NCI-H2029 (cell line): ENCODE measurements around the gene LMF2.
"Not testable (repeated sequence)": the region's sequence is repeated elsewhere in the genome, so short reads cannot be mapped to it uniquely, and the experiment has no call there.

Experiments
- DNase-seq: peaks from one replicate; lab custom pipeline; 2025; lab: John Stamatoyannopoulos, UW

LMF2 gene

DNA sequence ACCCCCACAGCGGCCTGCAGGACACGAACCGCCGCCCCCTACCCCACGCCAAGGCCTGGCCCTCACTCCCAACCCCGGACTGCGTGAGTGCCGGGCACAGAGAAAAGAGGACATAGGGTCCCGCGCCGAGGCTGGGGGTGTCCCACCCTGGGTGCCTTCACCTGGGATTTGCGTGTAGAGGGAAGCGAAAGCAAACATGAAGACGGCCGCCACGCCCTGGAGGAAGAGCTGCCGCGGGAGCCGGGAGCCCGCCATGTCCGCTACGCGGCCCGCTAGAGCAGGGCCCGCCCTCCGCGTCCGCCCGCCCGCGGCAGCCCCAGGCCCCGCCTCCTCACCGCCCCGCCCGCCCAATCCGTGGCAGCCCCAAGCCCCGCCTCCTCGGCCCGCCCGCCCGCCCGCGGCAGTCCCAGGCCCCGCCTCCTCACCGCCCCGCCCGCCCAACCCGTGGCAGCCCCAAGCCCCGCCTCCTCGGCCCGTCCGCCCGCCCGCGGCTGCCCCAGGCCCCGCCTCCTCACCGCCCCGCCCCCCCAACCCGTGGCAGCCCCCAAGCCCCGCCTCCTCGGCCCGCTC, at the start of gene LMF2:
TSS of gene LMF2 (minus strand) at position 282 of the 570 bp plus-strand sequence. CDS start at position 255, 27 bp downstream.
- DNase-seq, result no peak

DNA sequence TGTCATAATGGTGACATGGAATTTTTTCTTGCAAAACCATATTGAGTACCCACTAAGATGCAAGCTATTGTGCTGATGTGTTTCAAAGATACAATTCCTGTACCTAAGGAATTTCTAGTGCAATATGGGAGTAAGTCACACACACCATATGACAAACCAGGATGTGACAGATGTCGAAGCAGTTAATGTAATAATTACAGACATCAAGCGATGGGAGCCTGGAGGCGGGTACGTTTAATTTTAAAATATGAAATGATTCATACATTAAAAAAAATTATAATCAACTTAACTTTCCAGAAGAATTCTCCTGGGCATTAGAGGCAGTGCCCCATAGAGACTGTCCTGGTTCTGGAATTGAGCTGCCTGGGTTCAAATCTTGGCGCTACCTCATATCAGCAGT, 49.2 kb upstream of the LMF2 start:
- DNase-seq, result no peak

GRCh38 chr22:50553310-50553709, 45.8 kb upstream of the LMF2 start:
- DNase-seq, result no peak

DNA sequence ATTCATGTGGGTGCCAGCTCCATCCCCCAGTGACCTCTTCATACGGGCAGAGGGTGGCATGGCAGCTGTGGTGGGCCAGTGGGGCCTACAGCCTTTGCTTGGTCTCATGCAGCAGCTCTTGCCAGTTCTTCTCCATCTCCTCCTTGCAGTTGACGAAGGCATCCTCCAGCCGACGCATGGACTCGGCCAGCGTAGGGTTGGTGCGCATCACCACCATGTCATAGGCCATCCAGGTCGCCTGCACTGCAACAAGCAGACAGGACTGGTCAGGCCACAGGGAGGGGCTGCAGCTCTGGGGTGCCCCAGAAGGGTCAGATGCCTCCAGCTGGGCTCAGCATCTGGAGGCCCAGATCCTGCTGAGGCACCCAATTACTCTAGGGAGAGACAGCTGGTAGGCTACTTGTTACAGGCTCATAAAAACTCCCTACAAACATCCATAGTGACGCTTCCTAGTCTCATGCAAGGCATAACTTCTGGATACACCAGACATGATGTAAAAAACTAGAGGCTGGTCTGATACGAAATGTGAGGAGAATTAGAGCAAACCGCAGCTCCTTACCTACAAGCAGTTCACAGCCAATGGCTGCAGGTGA, 43.8 kb upstream of the LMF2 start:
- DNase-seq, result no peak

GRCh38 chr22:50550395-50550794, 42.9 kb upstream of the LMF2 start:
- no peak for DNase-seq

DNA sequence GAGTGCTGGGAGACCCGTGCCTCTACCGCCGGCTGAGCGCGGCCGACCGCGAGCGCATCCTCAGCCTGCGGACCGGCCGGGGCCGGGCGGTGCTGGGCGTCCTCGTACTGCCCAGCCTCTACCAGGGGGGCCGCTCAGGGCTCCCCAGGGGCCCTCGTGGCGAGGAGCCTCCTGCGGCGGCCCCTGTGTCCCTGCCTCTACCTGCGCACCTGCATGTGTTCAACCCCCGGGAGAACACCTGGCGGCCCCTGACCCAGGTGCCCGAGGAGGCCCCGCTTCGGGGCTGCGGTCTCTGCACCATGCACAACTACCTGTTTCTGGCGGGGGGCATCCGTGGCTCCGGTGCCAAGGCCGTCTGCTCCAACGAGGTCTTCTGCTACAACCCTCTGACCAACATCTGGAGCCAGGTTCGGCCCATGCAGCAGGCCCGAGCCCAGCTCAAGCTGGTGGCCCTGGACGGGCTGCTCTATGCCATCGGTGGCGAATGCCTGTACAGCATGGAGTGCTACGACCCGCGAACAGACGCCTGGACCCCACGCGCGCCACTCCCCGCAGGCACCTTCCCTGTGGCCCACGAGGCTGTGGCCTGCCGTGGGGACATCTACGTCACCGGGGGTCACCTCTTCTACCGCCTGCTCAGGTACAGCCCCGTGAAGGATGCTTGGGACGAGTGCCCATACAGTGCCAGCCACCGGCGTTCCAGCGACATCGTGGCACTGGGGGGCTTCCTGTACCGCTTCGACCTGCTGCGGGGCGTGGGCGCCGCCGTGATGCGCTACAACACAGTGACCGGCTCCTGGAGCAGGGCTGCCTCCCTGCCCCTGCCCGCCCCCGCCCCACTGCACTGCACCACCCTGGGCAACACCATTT, 41.7 kb upstream of the LMF2 start:
- DNase-seq, result no peak

DNA sequence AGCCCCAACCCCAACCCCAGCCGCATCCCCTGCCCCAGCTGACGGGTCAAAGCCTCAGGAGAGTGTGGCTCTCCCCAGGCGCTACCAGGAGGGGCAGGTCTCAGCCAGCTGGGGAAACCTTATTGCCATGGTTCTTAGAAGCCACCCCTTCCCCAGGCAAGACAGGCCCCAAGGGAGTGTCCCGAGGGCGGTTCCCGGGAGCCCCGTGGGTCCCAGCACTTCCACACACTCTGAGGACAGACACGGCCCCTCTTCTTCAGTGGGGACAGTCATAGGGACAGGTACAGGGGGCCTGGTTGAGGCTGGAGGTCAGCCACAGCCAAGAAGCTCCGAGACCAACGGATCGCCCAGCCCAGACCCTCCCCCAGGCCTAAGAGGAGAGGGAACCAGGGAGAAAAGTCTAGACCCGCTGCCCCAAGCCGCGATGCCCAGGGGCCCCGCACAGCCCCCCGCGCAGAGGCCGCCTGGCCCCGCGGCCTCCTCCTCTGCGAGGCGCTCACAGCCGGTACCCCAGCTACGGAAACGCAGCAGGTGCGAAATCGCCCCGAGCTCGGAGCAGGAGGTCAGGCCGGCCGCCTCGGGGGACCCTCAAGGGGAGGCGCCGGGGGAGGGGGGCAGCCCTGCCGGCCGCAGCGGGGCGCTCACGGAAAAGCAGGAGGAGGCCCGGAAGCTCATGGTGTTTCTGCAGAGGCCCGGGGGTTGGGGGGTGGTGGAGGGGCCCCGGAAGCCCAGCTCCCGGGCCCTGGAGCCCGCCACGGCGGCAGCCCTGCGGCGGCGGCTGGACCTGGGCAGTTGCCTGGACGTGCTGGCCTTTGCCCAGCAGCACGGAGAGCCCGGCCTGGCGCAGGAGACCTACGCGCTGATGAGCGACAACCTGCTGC, 40.8 kb upstream of the LMF2 start:
- DNase-seq, result no peak

GRCh38 chr22:50547263-50547985, 39.9 kb upstream of the LMF2 start:
- no peak for DNase-seq

DNA sequence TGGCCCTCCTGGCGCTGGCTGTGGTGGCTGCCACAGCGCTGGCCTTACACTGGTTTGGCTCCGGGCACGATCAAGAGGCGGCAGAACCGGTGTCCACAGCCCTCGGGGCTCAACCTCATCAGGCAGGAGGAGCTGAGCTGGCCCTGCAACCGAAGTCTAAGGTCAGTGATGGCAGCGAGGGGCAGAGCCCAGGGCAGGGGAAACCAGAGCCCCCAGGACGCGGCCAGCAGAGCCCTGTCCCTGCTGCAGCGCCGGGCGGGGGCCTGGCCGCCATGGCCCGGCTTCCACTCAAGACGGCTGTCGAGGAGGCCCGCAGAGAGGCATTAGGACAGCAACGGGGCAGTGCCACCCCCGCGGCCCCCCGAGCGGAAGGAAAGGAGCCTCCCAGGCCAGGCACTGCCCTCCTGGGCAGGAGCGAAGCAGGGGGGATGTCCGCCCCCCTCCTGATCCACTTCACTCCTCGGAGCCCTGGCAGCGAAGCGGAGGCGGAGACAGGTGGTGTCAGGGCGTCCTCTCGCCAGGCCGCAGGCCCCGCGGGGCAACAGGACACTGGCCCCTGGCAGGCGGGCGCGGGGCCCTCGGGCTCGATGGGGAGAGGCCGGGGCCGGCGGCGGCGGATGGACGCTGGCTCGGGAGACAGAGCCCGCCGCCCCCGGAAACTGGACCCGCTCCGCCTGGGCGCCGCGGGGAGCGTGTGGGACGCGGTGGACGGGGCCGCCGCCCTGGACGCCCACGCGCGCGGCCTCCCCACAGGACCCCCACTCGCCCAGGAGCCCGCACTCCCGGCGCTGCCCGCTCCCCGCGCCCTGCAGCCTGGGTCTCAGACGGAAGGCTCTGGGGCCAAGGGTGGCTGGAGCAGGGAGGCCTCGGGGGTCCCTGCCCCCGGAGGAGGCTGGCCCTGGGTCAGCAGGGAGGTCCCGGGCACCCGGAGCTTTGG, 39.1 kb upstream of the LMF2 start:
- DNase-seq, result no peak

- DNase-seq, result no peak
Measured at GRCh38 chr22:50545522-50546325, 38.2 kb upstream of the LMF2 start, which contains the start of gene KLHDC7B. Gene KLHDC7B (plus strand): TSS chr22:50545899. CDS start chr22:50546244, 345 bp downstream.

- no peak for DNase-seq
Measured at GRCh38 chr22:50544746-50545253, 37.3 kb upstream of the LMF2 start.

DNA sequence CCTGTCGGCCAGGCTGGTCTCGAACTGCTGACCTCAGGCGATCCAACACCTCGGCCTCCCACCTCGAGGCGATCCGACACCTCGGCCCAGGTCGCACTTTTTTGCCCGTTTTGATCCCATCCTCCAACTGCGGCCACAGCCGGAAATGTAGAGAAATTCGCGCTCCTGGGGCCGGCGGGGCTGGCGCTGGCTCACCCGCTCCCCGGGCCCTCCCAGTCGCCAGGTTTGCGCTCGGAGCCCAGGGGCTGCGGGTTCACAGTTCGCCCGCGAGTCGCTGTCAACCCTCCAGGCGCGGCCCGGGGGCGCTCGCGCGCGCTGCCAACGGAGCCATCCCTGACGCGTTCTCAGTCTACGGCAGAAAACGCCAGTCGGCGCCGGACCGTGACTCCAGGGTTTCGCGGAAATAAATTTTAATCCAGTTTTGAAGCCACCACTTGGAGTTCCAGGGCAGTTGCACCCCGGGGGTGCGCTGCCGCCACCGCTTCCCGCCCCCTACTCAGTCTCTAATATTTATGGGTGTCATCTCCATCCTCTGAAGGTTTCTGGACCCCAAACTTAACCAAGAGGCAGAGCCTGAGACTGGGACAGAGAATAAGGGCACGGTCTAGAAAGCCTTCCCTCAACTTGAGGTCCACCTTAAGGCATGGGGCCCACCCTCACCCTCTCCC, 36.7 kb upstream of the LMF2 start:
- no peak for DNase-seq

DNA sequence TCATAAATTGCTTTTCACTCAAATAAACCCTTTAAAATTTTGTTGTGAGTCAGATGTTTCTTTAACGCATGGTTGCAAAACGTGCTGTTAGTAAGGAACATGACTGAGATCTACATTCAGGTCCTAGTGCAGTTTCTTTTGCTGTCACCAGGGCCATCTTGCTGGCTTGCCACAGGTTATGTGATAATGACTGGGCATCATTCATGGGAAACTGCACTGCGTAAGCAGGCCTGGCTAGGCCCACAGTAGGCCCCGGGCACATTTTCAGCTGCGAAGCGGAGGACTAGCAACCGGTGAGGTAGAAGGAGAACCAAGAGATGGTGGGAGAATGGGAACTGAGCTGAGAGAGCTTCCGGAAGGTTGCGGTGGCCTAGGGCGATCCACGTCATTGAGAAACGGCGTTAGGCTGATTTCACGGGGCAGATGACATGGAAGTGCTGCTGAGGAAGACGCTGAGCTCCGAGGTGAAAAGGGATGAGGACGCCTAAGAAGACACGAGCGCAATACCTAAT, 35.0 kb upstream of the LMF2 start:
- DNase-seq, result no peak

GRCh38 chr22:50541667-50542026, 34.1 kb upstream of the LMF2 start:
- not testable (repeated sequence) for DNase-seq

GRCh38 chr22:50540381-50540780, 32.9 kb upstream of the LMF2 start:
- no peak for DNase-seq

DNA sequence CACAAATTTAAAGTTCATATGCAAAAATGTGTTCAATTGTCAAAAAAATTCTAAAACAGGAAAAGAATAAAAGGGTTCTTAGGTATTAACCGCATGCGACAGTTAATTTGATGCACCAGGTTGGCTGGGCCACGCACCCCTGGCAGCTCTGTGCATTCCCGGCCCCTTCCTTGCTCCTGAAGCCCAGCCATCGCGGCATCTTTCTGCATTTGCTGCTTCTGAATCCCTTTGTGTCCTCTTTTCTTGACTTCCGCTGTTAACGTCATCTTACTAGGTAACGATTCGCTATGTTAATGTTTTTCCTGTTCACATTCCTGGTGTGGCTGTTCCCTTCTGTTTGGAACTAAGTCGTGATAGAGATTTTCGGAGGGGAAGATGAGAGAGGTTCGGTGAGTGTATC, 30.3 kb upstream of the LMF2 start:
- no peak for DNase-seq

GRCh38 chr22:50536226-50536625, 28.7 kb upstream of the LMF2 start:
- no peak for DNase-seq

DNA sequence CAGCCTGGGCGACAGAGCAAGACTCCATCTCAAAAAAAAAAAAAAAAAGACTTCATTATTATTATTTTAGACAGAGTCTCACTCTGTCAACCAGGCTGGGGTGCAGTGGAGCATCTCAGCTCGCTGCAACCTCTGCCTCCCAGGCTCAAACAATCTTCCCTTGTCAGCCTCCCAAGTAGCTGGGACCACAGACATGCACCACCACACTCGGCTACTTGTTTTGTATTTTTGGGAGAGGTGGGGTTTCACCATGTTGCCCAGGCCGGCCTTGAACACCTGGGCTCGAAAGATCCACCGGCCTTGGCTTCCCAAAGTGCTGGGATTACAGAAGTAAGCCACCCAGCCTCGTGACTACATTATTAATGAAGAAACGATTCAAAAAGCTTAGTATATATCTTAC, 27.6 kb upstream of the LMF2 start:
- DNase-seq, result no peak
